ENCODE measurements around the gene NBEA.

DNA sequence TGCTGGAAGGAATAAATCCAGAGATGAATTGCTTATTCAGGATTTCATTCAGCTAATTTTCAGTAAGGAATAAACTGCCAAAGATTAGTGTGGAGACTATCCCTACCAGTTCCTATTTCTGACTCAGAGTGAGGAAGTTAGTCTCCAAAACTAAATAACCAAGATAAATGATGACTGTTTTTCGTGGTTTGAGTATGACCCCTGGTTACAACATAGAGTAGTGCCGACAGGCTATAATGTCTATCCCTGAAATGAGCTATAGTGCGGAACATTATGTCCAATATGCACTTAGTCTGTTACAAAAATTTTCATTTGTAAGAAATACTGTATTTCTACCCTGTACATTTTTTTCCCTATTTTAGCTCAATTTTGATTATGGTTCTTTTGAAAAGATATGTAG, 51.4 kb downstream of the NBEA start:
- no peak for TF ChIP-seq REPIN1 (tag by site-specific recombination; IDR thresholded peaks at IDR 0.05; ENCODE audit: low read depth)
- no peak for TF ChIP-seq KLF16 (tag by site-specific recombination; IDR thresholded peaks at IDR 0.05)
- no peak for TF ChIP-seq ZNF292 (tag by site-specific recombination; IDR thresholded peaks at IDR 0.05; ENCODE audit: borderline replicate concordance, low read depth)
- TF ChIP-seq ZBTB8A (tag by site-specific recombination; IDR thresholded peaks at IDR 0.05): no peak
- TF ChIP-seq ZNF530 (tag by site-specific recombination; IDR thresholded peaks at IDR 0.05; ENCODE audit: low read depth): no peak
